HG03025 (cell line): ENCODE data around the gene TMEM187.

ENCODE experiments used
- ATAC-seq: cut with Tn5 transposase; IDR thresholded peaks from one replicate; pipeline ENCODE4 v1.9.1; 2021; ENCODE audit warnings: mild to moderate bottlenecking, moderate library complexity; ENCODE audit not compliant: unreplicated experiment, low FRiP score

Gene TMEM187

DNA sequence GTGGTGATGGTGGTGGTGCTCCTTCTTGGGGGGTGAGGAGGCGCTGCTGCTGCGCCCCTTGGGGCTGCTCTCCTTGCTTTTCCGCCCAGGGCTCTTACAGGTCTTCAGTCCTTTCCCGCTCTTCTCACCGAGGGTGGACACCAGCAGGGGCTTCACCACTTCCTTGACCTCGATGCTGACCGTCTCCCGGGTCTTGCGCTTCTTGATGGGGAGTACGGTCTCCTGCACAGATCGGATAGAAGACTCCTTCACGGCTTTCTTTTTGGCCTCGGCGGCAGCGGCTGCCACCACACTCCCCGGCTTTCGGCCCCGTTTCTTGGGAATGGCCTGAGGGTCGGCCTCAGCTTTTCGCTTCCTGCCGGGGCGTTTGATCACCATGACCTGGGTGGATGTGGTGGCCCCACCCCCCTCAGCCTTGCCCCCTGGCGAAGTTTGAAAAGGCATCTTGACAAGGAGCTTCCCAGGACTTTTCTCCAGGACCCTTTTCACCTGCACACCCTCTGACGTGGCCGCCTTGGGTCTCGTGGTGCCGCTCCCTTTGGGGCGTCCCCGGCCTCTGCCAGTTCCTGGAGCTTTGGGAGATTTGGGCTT lies 58.3 kb downstream of the TMEM187 start:
- ATAC-seq = no peak

DNA sequence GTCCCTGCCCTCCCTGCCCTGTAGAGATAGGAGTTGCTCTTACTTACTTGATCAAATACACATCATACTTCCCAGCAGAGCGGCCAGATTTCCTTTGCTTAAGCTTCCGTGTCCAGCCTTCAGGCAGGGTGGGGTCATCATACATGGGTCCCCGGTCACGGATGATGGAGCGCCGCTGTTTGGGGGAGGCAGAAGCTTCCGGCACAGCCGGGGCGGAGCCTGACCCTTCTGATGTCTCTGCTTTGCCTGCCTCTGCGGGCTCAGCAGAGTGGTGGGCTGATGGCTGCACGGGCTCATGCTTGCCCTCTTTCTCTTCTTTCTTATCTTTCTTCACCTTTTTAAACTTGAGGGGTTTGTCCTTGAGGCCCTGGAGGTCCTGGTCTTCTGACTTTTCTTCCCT lies 59.6 kb downstream of the TMEM187 start:
- ATAC-seq = no peak

GRCh38 chrX:154032653-154033052 lies 60.1 kb downstream of the TMEM187 start:
- ATAC-seq = no peak
